Islet of Langerhans (tissue), 1 donor: Measurements from ENCODE around the gene TMEM51.
"Not testable (repeated sequence)": the region's sequence is repeated elsewhere in the genome, so short reads cannot be mapped to it uniquely, and the experiment has no call there.

Source experiments
- FAIRE-seq: peaks from one replicate; lab custom pipeline; 2011; peaks lifted over from hg19 to GRCh38; lab: Jason Lieb, UNC

The TMEM51 gene

DNA sequence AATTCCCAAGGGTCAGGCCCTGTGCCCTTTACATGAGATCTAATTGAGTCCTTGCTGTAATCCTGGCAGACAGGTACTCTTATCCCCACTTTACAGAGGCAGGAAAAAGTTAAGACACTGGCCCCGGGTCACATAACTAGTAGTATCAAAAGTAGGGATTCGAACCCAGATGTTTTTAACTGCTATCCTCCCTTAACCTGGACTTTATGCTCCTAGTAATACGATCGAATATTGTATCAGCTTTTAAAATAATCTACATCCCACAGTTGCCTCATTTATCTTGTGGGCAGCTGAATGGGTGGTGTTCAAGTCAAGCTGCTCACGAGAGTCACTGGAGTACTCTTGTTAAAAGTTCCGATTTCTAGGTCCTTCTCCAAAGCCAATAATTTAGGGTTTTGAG is 25.5 kb upstream of the TMEM51 start:
- no peak for FAIRE-seq

DNA sequence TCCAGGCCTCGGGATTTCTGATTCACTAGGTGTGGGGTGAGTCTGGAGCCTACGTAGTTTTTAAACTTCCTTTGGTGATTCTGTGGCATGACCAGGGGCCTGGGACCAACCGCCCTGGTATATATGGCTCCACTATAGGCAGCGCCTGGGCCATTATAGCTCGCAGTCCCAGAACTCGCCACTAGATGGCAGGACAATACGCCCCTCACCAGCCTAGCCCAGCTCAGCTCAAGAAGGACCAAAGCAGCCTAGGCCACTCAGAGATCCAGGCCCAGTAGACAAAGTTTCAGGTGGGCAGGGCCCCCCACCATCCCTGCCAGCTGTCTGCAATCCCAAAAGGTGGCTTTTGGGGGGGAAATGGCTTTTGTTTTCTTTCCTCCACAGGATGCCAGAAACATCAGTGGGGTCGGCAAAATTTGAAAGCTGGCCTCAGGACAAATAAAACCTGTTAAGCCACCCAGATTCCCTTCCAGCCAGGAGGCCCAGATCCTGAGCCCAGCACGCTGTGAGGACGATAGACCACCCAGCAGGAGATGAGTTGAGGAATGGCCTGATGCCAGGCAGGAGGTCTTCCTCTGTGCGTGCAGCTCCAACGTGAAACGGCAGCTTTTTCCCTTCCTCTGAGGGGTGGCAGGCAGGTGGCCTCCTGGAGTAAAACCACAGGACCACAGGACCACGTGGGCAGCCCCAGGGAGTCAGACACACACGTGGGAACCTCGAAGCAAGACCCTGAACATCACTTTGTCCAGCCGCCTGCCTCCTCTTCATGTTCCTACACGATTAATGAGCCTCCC is 24.8 kb upstream of the TMEM51 start:
- FAIRE-seq: no peak

DNA sequence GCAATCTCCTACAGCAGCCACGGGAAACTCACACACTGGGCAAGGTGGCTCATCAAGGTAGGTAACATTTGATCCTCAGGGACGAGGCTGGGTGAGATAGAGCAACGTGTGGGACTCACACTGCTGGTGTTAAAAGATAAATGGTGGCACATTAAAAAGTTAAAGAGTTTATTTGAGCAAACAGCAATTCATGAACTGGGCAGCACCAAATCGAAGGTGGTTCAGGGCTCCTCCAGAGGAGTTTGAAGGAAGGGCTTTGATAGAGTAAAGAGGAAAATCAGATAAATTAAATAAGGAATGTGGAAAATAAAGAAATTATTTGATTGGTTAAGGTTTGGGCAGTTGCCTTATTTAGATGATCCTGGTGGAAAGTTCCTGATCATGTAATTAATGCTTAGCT is 23.6 kb upstream of the TMEM51 start:
- FAIRE-seq: no peak

DNA sequence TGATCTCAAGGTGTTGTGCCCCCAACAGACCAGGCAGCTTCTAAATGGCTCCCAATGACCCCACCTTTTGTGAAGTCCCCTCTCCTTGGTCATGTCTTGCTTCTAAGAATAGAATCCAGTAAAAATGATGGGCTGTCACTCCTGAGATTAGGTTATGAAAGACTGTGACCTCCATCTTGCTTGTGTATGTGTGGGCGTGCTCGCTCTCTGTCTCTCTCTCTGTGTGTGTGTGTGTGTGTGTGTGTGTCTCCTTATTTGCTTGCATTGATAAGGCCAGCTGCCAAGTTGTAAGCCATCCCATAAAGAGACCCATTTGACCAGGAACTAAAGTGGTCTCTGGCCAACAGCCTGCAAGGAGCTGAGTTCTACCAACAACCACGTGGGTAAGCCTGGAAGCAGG is 22.9 kb upstream of the TMEM51 start:
- no peak for FAIRE-seq

DNA sequence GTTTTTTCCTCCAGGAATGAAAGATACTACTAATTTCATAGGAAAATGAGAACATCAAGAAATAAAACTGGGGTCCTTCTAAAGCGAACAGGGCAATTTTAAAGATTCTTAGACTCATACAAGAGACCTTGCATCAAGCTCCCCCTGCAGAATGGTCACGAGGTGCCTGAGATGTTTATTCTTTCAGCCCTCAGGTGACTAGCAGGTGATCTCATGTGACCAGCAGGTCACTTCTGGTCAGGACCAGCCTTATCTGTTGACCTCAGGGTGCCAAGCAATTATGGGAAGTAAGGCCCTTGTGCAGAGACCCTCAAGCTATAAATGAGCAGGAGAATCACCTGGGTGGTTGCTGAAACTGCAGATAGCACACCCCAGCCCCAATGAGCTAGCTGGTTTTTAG is 20.6 kb upstream of the TMEM51 start:
- no peak for FAIRE-seq

DNA sequence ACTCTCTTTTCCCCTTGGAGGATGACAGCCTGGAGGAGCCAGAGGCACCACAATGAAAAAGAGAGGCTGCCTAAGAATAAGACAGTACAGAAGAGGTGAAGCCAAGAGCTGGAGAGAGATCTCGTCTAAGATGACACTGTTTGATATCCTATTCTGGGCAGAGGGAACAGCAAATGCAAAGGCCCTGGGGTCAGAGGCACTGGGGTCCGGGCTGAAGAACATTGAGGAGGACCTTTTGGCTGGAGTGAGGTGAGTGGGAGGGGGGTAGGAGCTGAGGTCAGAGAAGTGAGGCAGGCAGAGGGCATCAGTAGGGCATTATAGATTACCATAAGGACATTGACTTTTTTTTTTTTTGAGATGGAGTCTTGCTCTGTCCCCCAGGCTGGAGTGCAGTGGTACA is 19.3 kb upstream of the TMEM51 start:
- FAIRE-seq: no peak

DNA sequence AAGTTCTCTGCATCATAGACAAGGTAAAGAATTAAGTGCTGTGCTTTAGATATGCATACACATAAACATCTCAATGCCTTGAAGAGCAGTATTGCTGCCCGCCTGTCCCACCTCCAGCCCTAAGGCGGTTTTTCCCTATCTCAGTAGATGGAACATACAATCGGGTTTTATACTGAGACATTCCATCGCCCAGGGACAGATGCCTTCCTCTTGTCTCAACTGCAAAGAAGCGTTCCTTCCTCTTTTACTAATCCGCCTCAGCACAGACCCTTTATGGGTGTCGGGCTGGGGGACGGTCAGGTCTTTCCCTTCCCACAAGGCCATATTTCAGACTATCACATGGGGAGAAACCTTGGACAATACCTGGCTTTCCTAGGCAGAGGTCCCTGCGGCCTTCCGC is 17.9 kb upstream of the TMEM51 start:
- FAIRE-seq: not testable (repeated sequence)

DNA sequence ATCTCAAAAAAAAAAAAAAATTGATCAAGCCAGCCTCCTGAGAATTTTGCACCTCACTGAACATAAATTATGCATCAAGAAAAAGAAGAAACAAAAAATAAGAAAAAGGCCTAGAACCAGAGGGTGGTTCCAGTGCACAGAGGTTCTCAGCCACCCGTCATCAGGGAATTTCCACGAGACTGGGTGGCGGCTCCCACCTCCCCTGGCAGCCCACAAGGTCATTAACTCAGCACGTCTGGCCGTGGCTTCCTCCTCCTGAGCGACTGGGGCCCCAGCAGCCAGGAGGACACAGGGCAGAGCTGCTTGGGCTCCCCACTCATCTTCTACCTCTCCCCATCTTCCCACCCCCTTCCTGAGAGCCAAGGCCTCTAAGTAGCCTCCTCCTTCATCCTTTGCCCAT is 15.7 kb upstream of the TMEM51 start:
- no peak for FAIRE-seq

DNA sequence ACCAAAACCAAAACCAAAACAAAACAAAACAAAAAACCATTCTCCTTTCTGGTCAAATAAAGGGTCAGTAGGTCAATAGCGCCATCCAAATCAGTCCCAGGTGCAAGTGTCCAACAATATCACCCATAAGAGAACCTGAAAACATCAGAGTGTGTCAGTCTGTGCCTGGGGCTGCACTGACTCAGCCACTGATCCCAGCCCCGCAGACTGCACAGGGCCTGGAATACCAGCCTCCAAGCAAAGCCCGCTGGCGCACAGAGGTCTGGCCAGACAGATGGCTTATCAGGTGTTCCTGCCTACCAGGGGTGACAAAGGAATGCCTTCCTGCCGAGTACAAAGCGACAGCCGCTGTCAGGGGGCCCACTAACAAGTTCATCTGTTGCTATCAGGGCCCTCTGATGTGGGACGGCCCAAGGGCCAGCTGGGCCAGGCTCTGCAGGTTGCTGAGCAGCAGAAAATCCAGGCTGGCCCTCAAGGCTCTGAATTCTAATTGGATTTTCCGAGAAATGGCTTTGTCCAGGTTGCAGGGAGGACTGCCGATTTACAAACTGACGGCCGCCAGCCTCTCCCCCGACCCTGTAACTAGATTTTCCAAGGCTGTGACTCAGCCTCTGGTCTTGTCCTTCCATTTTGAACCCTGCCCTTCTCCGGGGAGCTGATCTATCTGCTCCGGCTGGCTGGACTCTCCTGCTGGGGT is 13.7 kb upstream of the TMEM51 start:
- FAIRE-seq: no peak

DNA sequence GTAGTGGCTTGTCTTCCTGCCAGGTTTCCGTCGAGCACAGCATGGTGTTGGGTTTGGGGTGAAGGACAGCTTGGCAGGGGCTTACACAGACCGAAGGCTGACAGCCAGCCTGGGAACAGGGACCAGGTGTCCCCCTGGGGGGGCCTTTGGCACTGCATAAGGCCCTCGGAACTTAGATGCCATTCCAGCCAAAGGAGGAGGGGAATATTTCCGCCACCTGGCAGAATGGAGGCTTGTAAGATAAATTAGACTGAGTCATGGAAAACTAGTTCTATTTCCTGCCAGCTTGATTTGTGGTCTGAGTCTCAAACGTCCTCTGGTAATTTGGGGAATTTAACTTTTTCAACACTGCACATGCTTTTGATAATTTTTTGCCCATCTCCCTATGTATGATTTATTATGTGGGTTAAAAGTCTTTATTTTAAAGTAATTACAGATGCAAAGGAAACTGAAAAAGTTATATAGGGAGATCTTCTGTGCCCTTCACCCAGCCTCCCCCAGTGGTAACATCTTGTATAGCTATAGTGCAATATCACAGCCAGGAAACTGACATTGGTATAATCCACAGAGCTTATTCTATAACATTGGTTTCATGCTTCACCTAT is 11.5 kb upstream of the TMEM51 start:
- FAIRE-seq: no peak

DNA sequence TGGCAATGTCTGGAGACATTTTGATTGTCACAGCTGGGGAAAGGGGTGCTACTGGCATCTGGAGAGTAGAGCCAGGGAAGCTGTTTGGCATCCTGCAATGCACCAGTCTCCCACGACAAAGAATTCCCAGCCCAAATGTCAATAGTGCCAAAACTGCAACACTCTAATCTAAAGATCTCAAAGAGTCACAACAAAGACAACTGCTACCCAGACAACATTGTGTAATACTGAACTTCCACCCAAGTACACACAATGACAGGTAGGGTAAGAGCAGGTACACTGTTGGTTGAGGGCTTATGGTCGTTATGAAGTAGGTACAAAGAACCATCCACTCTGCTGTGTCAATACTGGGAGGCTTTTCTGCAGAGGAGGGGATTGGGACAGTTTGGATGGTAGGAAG is 8.2 kb upstream of the TMEM51 start:
- no peak for FAIRE-seq

DNA sequence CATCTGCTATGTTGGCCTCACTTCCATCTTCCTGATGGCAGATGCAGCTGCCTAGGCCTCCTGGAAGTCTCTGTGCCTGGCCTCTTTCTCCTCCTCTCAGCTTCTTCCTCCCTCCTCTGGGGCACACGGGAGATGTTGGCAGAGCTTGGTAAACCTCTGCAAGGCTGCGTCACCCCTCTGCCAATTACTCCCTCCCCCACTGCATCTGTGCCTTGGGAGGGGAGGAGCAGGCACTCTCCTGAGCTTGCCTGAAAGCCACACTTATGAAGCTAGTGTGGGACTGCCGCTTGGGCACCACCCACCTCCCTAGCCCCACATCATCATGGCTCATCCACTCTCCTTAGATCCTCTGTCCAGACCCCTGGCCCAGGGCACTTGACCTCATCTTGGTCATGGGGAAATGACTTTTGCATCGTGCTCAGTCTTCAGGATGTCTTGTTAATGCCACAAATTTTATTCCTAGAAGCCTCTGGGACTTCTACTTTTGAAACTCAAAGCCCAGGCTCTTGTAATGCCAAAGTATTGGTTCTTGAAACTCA is 7.3 kb upstream of the TMEM51 start:
- no peak for FAIRE-seq

DNA sequence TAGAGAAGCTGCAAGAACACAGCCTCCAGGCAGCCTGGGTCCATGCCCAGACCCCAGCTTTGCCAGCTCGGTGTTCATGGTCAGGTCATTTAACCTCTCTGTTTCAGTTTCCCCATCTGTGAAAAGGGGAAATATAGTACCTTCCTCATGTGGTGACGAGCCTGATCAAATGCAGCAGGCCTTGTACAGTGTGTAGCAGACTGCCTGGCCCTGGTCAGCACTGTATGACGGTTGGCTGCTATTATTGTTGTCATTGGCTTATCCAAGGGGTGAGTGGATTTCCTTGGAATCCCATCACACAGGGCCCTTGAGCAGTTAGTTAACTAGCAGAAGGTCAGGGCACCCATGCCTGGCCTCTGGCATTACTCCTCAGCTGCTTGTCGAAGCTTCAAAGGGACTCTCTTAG is 6.6 kb upstream of the TMEM51 start:
- FAIRE-seq: no peak

DNA sequence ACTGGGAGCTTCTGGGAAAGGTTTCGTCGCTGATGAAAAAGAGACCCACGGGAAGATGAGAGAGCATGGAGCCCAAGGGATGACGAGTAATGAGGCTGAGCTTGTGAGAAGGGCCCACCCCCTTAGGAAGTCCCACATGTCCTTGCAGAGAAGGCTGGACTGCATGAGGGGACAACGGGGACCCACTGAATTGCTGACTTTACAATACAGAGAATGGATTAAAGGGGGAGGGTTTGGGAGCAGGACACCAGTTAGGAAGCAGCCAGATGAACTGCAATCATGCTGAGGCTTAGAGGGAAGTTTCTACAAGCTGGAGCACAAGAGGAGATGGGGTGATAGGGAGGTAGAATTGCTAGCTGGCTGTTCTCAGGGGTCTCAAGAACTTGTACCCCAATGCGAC is 5.5 kb upstream of the TMEM51 start:
- FAIRE-seq: no peak

DNA sequence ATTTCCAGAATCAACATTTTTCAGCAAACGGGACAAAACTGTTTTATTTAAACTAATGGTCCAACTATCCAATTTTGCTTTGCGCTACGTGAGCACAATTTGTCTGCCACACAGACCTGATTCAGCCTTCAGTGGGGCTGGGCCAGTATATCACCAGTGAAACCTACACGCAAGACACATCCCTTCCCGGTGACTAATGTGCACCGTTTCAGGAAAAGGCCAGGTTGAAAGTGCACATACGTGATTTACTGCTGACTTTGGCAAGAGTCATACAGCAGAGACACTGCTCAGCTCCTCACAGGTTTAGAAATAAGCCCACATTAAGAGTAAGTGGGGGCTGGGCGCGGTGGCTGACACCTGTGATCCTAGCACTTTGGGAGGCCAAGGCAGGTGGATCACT is 5.1 kb upstream of the TMEM51 start:
- FAIRE-seq: no peak

DNA sequence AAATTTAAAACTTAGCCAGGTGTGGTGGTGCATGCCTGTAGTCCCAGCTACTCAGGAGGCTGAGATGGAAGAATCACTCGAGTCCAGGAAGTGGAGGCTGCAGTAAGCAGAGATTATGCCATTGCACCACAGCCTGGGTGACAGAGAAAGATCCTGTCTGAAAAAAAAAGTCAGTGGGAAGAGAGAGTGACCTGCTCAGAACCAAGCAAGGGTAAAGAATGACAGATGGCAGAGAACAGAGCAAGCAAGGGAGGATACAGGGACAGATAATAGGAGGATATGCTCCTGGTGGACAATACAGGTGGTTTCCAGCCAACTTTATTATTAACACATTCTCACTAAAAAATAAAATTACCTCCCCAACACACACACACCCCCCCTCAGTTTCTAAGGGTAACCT is 4.6 kb upstream of the TMEM51 start:
- no peak for FAIRE-seq

DNA sequence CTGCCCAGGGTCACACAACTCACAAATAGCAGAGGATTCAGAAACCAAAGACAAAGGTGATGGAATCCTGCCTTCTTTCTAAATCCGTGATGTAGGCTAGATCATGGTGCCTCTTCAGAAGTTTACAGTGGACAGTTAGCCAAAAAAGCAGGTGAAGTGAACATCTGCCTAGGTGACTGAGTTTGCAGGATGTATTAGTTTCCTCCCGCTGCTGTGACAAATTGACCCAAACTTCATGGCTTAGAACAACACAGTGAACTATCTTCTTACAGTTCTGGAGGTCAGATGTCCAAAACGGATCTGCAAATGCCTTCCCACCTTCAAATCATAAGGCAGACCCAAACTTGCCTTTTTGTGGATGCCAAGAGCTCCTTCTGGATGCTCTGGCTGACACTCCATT is 3.2 kb upstream of the TMEM51 start:
- FAIRE-seq: no peak

DNA sequence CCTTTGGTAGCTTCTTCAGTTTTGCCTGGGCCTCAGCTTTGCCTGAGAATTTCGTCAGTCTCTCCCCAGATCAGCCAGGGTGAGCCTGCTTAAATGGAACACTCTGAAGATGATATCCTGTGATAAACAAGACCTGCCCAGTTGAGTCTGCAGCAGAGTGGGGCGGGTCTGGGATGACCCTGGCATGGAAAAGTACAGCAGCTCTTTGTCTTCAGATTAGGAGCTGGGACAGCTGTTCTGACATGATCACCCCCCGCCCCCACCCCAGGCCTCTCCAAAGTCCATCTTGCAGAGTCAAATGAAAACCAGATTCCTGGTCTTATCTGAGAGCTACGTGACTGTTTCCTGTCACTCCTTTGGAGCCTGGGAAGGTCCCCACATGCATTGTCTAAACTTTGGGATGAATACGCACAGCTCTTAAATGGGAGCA is 2.2 kb upstream of the TMEM51 start:
- no peak for FAIRE-seq

DNA sequence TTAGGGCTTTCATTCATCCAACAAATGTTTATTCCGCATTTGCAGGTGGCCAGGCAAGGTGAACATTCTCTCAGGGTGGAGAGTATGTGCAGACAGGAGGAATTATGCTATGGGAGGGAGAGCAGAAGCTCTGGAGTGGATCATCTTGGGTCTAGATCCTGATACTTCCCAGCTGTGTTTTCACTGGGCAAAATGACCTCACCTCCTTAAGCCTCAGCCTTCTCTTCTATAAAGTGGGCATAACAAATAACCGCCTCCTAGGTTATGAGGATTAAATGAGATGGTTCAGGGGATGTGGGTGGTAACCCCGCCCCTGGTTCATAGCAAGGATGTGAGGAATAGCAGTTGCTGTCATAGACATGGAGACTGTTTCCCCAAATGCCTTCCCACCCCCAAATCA is 1.7 kb upstream of the TMEM51 start:
- no peak for FAIRE-seq

DNA sequence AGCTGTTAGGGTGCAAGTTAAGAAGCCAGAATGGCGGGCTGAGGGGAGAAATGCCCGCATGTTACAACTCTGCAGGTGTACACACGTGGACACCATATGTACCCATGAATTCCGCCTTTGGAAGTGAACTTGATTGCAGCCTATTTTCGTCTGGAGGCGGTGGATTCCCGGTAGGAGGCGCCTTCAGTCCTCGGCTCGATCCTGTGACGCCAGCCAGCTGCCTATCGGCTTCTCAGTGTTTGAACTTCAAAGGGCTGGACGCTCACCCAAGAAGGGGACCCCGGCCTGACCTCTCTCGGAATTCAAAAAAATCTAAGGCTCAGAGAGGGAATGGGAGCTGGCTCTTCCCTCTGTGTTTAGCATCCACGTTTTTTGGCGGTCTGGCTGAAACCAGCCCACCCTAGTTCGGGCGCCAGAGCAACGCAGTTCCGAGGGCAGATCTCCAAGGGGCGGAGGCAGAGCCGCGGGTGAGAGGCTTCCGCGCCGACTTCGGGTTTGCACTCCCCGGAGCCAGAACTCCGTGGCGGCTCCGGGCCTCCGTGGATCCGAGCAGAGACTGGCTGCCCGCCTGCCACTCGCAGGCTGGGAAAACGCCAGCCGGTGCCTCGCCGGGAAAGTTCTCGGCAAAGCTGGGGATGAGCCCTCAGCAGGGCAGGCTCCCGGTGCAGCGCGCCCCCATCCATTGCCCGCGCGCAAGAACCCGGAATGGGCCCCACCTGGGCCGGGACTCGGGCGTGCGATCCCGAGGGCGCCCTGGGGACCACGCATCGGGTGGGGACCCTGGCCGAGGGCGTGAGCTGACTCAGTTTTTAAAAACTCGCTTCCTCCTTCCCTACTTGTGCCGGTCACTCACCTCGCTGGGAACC is 996 bp upstream of the TMEM51 start:
- FAIRE-seq: peak; percentile 60

DNA sequence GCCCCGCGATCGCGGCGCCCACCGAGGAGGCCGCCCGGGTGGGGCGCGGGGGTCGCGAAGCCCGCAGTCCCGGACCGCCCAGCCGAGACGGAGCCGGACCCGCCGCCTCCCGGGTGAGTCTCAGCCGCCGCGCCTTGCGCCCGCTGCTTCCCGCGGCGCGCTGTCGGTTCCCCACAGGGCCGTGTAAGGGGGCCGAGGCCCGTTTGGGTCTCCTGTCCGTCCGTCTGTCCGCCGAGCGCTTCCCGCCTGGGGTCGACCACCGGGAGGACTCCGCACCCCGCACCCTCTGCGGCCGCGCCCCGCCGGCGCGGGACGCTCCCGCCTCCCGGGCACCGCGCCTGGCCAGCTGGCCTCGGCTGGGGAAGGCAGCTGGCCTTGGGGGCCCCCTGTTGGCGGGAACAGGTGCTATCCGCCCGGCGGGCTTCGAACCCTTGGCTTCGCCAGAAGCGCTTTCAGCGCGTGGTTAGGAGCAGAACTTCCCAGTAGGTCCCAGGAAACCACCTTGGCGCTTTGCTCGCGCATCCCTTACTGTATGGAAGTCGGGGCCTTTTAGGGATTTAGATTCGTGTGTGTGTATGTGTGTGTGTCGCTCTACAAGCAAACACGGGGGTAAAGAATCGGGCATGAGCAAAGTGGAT is 414 bp downstream of the TMEM51 start:
- no peak for FAIRE-seq

DNA sequence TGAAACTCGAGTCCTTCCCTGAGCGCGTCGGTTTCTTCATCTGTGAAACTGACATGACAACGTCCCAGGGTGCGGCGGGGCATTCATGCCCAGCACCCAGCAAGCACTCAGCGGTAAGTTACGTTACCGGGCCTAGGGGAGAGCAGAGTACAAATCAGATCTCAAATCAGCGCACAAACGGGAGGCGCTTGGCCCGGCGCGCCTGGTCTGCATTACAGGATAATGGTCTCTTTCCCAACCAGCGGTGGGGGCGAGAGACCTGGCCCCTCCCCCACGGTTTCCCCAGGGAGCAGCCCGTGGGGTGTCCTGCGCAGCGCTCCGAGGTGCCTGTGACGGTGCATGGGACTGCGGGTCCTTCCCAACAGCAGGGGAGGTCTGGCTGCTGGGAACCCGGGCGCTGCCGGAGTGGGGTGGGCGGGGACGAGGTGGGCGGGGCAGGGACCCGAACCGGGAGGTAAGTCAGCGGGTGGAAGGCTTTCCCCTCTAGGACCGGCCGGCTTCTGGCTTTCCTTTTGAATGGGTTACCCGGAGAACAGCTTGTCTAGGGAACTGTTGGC is 1.0 kb downstream of the TMEM51 start:
- FAIRE-seq: no peak
